Stimulated activated CD8-positive, alpha-beta memory T cell treated with anti-CD3 and anti-CD28 coated beads, Interleukin-12 subunit alpha, Interleukin-12 subunit beta, amount 100 ng/mL, for 24 hours (primary cell): ENCODE data around the gene CSNK1E.

Experiments
- DNase-seq: peaks from one replicate; pipeline ENCODE4 v3.0.0-alpha.2; 2020; ENCODE audit errors: extremely low read depth

CSNK1E gene

GRCh38 chr22:38327805-38328204 is 10.6 kb upstream of the CSNK1E start:
- no peak for DNase-seq

- DNase-seq = no peak
These were observed 10.2 kb upstream of the CSNK1E start for GRCh38 chr22:38327396-38327795.

GRCh38 chr22:38325587-38325986 is 8.4 kb upstream of the CSNK1E start:
- DNase-seq = no peak

- no peak for DNase-seq
These were observed 3.6 kb upstream of the CSNK1E start for GRCh38 chr22:38320605-38321402.

GRCh38 chr22:38318792-38319773 is 1.9 kb upstream of the CSNK1E start:
- no peak for DNase-seq

GRCh38 chr22:38317995-38318715 is 922 bp upstream of the CSNK1E start:
- no peak for DNase-seq

GRCh38 chr22:38316364-38317121 is 690 bp downstream of the CSNK1E start:
- no peak for DNase-seq

GRCh38 chr22:38315823-38316363 is 1.3 kb downstream of the CSNK1E start:
- DNase-seq = no peak

- no peak for DNase-seq
These were observed 2.1 kb downstream of the CSNK1E start for GRCh38 chr22:38314933-38315822.

- DNase-seq = no peak
These were observed 2.9 kb downstream of the CSNK1E start for GRCh38 chr22:38314051-38314932.

- DNase-seq = no peak
These were observed 3.8 kb downstream of the CSNK1E start for GRCh38 chr22:38313384-38313955.

- no peak for DNase-seq
These were observed 4.9 kb downstream of the CSNK1E start for GRCh38 chr22:38312261-38312800.

- DNase-seq = no peak
These were observed 6.0 kb downstream of the CSNK1E start for GRCh38 chr22:38311323-38311620.

- no peak for DNase-seq
These were observed 6.5 kb downstream of the CSNK1E start for GRCh38 chr22:38310518-38311322.

- DNase-seq = no peak
These were observed 7.4 kb downstream of the CSNK1E start for GRCh38 chr22:38309614-38310517.

- no peak for DNase-seq
These were observed 8.3 kb downstream of the CSNK1E start for GRCh38 chr22:38308791-38309498.
